ENCODE measurements around the gene EHBP1L1. TPM values are rescaled to one million over a fixed set of nuclear protein-coding genes. Genes with fewer than 3 reads are reported as not detected.
"Not testable (repeated sequence)": the region's sequence is repeated elsewhere in the genome, so short reads cannot be mapped to it uniquely, and the experiment has no call there.

The EHBP1L1 gene
- total RNA-seq, 3 donors from 2014 or later, result 28.0 to 68.8 (median 33.4) TPM

DNA sequence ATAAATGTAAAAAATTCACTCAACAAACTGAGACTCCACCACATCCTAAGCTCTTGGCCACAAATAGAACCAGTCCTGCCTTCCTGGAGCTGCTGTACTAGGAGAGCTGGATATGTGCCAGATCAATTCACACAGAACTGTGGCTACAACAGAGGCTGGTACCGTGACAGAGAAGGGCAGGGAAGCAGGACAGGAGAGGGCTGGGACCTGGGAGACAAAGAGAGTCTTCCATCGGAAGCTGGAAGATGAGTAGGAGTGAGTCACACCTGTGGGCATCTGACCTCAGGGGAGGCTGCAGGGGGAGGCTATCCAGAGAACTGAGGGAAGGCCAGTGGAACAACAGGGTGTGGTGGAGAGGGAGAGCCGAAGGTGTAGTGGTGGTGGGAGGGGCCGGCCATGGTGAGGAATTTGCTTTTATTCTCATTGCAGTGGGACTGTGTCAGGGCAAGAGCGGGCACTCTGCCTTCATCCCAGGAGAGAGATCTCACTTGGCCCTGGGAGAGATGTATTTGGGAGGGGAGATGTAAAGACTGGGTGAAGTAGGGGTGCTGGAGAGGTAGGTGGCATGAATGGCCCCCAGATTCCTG is 15.8 kb upstream of the EHBP1L1 start:
- intact Hi-C loops (cut with DNase I; ENCODE audit: low total_unique reads), result no loop called here
- Histone ChIP-seq H3K9me3 (no peaks in the 10 kb centered on the region), H3K27ac (peak overlapping the region; percentile 99), H3K4me3 (no peak overlapping the region), H3K27me3 (no peaks in the 10 kb centered on the region), H3K4me1 (peaks cover 25 to 36% of the 10 kb centered on the region in 2 donors), H3K36me3 (no peaks in the 10 kb centered on the region)
- no peak for TF ChIP-seq POLR2A (IDR thresholded peaks at IDR 0.05)
- TF ChIP-seq POLR2AphosphoS5 (IDR thresholded peaks at IDR 0.05), result no peak
- TF ChIP-seq, protein P1, sequence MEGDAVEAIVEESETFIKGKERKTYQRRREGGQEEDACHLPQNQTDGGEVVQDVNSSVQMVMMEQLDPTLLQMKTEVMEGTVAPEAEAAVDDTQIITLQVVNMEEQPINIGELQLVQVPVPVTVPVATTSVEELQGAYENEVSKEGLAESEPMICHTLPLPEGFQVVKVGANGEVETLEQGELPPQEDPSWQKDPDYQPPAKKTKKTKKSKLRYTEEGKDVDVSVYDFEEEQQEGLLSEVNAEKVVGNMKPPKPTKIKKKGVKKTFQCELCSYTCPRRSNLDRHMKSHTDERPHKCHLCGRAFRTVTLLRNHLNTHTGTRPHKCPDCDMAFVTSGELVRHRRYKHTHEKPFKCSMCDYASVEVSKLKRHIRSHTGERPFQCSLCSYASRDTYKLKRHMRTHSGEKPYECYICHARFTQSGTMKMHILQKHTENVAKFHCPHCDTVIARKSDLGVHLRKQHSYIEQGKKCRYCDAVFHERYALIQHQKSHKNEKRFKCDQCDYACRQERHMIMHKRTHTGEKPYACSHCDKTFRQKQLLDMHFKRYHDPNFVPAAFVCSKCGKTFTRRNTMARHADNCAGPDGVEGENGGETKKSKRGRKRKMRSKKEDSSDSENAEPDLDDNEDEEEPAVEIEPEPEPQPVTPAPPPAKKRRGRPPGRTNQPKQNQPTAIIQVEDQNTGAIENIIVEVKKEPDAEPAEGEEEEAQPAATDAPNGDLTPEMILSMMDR (IDR thresholded peaks at IDR 0.05), result no peak
- DNase-seq (ENCODE audit: low spot score in 2 of 2), result peak in 1 of 2 donors; percentile 74

GRCh38 chr11:65560555-65561418 is 15.1 kb upstream of the EHBP1L1 start:
- no peak for TF ChIP-seq POLR2AphosphoS5 (IDR thresholded peaks at IDR 0.05)
- no peak for TF ChIP-seq POLR2A (IDR thresholded peaks at IDR 0.05)
- TF ChIP-seq, protein P1 (IDR thresholded peaks at IDR 0.05), result no peak
- no peaks in the 10 kb centered on the region for H3K27me3 ChIP-seq
- H3K4me1 ChIP-seq, result peaks cover 19 to 28% of the 10 kb centered on the region in 2 donors
- intact Hi-C loops (cut with DNase I; ENCODE audit: low total_unique reads), result no loop called here
- H3K36me3 ChIP-seq, result no peaks in the 10 kb centered on the region
- peak overlapping the region; percentile 99 for H3K27ac ChIP-seq
- H3K4me3 ChIP-seq, result no peak overlapping the region
- no peak for DNase-seq (ENCODE audit: low spot score in 2 of 2)
- H3K9me3 ChIP-seq, result no peaks in the 10 kb centered on the region

- DNase-seq (ENCODE audit: low spot score in 2 of 2), result no peak
- Histone ChIP-seq H3K27ac (no peak overlapping the region), H3K9me3 (no peaks in the 10 kb centered on the region), H3K36me3 (no peaks in the 10 kb centered on the region), H3K4me3 (no peak overlapping the region), H3K27me3 (no peaks in the 10 kb centered on the region), H3K4me1 (peaks cover 9 to 20% of the 10 kb centered on the region in 2 donors)
- intact Hi-C loops (cut with DNase I; ENCODE audit: low total_unique reads), result no loop called here
- no peak for TF ChIP-seq POLR2AphosphoS5 (IDR thresholded peaks at IDR 0.05)
- no peak for TF ChIP-seq POLR2A (IDR thresholded peaks at IDR 0.05)
- TF ChIP-seq, protein P1 (IDR thresholded peaks at IDR 0.05), result no peak
Measured at GRCh38 chr11:65562020-65562419, 13.8 kb upstream of the EHBP1L1 start.

- DNase-seq (ENCODE audit: low spot score in 2 of 2), result no peak
- Histone ChIP-seq H3K36me3 (no peaks in the 10 kb centered on the region), H3K4me1 (peaks cover 9 to 20% of the 10 kb centered on the region in 2 donors), H3K27me3 (no peaks in the 10 kb centered on the region), H3K27ac (no peak overlapping the region), H3K4me3 (no peak overlapping the region), H3K9me3 (no peaks in the 10 kb centered on the region)
- TF ChIP-seq POLR2AphosphoS5 (IDR thresholded peaks at IDR 0.05) (no peak), POLR2A (IDR thresholded peaks at IDR 0.05) (no peak)
- TF ChIP-seq, protein P1 (IDR thresholded peaks at IDR 0.05), result no peak
- intact Hi-C loops (cut with DNase I; ENCODE audit: low total_unique reads), result no loop called here
Measured at GRCh38 chr11:65562788-65563187, 13.1 kb upstream of the EHBP1L1 start.

- Histone ChIP-seq H3K27ac (no peak overlapping the region), H3K4me1 (peaks cover 9 to 21% of the 10 kb centered on the region in 2 donors)
Measured at GRCh38 chr11:65563601-65564000, 12.3 kb upstream of the EHBP1L1 start.

GRCh38 chr11:65564879-65565559 is 10.8 kb upstream of the EHBP1L1 start:
- DNase-seq (ENCODE audit: low spot score in 2 of 2); H3K36me3 ChIP-seq; H3K4me3 ChIP-seq; H3K9me3 ChIP-seq; H3K27me3 ChIP-seq; intact Hi-C loops (cut with DNase I; ENCODE audit: low total_unique reads): not testable (repeated sequence)
- Histone ChIP-seq H3K27ac (peak overlapping the region in 1 of 2 donors; percentile 46), H3K4me1 (peaks cover 9 to 23% of the 10 kb centered on the region in 2 donors)

More at GRCh38 chr11:65563601-65564000, 12.3 kb upstream of the EHBP1L1 start:
- Histone ChIP-seq H3K4me3 (no peak overlapping the region), H3K27me3 (no peaks in the 10 kb centered on the region), H3K9me3 (no peaks in the 10 kb centered on the region), H3K36me3 (no peaks in the 10 kb centered on the region)
- TF ChIP-seq POLR2AphosphoS5 (IDR thresholded peaks at IDR 0.05) (no peak), POLR2A (IDR thresholded peaks at IDR 0.05) (no peak)
- TF ChIP-seq, protein P1 (IDR thresholded peaks at IDR 0.05), result no peak
- intact Hi-C loops (cut with DNase I; ENCODE audit: low total_unique reads), result no loop called here
- DNase-seq (ENCODE audit: low spot score in 2 of 2), result no peak
